HT1080 (cell line): ENCODE results near the gene ISLR. TPM values are rescaled to one million over a fixed set of nuclear protein-coding genes. Genes with fewer than 3 reads are reported as not detected.

Experiments
- DNase-seq: peaks from one replicate; pipeline ENCODE4 v3.0.0-alpha.2; 2015; ENCODE audit warnings: low read depth
- polyA plus RNA-seq, 2 experiments: library from polyadenylated mRNA; depleted of rRNA; stranded (reverse); fragments of >200 nt; gene quantifications; 2 replicates each; pipeline ENCODE4 v1.2.3, GENCODE V29; 2015
- total RNA-seq: library from RNA; depleted of rRNA; stranded (reverse); fragments of >200 nt; shearing (Covaris generic); gene quantifications from 2 replicates; pipeline ENCODE4 v1.2.3, GENCODE V29; 2014; rRNA removed

The ISLR gene, protein sequence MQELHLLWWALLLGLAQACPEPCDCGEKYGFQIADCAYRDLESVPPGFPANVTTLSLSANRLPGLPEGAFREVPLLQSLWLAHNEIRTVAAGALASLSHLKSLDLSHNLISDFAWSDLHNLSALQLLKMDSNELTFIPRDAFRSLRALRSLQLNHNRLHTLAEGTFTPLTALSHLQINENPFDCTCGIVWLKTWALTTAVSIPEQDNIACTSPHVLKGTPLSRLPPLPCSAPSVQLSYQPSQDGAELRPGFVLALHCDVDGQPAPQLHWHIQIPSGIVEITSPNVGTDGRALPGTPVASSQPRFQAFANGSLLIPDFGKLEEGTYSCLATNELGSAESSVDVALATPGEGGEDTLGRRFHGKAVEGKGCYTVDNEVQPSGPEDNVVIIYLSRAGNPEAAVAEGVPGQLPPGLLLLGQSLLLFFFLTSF
- 0.05 TPM in 1 of 2 replicates, not detected in the other for total RNA-seq
- polyA plus RNA-seq (2015; cell fraction: cytosol; rRNA removed), result 0.16 TPM in 1 of 2 replicates, not detected in the other
- 0.14 and 0.37 TPM in 2 replicates for polyA plus RNA-seq (2015; cell fraction: nucleus; rRNA removed)

DNA sequence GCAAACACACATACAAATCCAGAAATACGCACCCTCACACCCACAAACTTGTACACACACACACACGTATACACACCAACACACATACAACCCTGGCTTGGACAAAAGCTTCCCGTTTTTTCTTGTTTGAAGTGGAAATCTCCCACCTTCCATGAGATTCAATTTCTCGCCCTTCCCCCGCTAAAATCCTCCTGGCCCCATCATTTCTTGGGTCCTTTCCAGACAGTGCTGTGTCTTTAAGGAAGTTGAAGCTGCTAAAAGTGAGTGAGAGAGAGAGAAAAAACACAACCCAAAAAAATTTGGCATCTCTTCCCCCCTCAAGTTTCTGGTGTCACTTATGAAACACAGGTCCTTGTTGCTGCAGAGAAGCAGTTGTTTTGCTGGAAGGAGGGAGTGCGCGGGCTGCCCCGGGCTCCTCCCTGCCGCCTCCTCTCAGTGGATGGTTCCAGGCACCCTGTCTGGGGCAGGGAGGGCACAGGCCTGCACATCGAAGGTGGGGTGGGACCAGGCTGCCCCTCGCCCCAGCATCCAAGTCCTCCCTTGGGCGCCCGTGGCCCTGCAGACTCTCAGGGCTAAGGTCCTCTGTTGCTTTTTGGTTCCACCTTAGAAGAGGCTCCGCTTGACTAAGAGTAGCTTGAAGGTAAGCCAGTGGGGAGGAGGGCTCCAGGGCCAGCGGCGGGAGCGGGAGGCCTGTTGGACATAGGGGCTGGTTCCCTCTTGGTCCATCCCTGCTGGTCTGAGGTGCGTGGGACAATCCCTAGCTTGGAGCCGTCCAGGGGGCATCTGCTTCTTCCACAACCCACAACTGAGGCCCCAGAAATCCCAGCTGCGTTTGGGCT, at the start of gene ISLR:
ISLR (plus strand) TSS at position 331 of the 839 bp plus-strand sequence. CDS start 1,149 bp downstream, outside the sequence.
- DNase-seq, result no peak

DNA sequence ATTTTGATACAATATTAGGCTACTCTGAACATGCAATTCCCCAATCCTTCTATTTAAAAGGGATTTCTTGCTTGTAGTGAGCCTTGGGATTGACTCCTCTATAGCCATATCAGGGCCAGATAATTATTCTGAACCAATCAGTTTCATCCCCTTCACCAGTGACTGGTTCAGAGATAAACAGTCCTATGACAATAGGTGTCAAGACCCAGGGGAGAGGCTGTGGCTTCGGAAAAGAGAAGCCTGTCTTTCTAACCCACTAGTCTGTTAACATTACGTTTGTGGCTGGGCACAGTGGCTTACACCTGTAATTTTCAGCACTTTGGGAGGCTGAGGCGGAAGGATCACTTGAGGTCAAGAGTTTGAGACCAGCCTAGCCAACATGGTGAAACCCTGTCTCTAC, 49.3 kb upstream of the ISLR start:
- no peak for DNase-seq

DNA sequence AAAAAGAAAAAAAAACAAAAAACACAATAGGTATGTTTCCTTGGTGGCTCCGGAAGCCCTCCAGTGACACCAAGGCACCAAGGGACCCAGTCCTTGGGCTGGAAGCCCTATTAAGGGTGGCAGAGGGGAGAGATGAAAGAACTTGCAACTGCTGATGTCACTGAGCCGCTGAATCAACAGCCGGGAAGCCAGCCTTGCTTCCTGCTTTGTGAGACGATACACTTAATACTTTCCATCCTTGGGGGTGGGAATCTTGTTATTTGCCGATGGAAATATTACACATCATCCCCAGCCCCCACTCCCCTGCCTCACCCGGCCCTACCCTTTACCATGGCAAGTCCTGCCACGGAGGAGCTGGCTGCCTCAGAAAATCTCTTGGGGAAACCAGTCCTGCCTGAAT, 48.8 kb upstream of the ISLR start:
- DNase-seq, result no peak

- peak; percentile 82 for DNase-seq
Measured at GRCh38 chr15:74127255-74127953, 46.1 kb upstream of the ISLR start.

- no peak for DNase-seq
Measured at GRCh38 chr15:74127954-74128784, 45.3 kb upstream of the ISLR start.

DNA sequence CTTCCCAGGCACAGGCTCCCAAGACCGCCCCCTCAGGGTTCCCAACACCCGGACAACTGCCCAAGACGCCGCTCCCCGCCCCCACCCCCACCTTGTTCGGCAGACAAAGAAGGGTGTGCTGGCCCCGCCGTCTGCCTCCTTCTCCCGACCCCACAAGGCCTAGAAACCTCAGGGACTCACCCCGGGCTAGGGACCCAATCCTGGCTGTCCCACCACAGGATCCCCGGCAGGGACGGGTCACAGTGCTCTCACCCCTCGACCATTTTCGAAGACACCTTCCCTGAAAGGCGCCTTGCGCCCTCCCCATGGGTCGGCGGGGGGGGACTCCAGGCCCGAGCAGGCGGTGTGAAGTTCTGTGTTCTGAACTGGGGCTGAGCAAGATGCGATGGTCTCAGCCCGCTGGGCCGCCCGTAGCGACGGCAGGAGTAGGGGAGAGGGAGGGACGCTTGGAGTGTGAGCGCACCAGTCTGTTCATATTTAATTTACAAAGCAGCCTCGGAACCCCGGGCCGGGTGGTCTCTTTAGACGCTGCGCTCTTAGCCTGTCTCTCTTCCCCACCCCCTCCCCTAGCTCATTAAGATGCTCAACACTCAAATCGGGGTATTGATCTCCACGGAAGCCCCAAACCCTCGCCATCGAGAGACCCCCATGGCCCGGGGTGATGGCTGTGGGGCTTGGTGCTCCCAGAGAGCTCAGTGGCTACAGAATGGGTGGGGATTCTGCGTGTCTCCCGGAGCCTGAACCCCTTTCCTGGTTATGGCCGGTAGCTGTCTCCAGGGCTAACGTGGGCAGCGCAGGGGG, 44.5 kb upstream of the ISLR start:
- DNase-seq, result no peak

GRCh38 chr15:74129586-74130154, 43.8 kb upstream of the ISLR start:
- DNase-seq, result no peak

DNA sequence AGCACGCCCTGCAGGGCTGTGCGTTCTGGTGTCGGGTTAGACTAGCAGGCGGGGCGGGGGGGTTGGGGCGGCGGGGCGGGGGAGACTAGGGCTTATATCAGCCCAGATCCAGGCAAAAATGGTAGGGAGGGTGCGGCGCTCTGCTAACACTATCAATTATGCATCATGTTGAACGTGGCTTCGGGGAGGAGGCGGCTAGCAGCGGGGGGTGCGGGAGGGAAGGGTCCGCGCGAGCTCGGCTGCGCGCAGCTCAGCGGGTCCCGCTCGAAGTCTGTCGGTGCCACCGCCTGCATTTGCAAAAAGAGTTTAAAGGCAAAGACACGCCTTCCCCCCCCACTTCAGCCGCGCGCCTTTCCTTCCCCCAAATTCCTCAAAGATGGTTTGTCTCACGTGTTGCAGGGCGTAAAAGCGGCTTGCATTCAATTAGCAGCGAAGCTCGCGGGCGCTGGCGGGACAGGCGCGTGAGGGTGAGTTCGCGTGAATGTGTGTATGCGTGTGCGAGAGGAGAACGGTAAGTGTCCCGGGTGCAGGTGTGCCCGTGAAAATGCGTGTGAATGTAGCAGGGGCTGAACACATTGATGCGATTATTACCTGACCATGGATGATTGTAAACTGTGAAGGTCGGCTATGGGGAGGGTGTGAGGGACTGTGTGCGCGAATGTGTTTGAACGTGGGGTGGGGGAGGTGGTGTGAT, 43.2 kb upstream of the ISLR start, which contains the start of gene ISLR2:
ISLR2 (plus strand) TSS at position 432 of the 694 bp plus-strand sequence. CDS start 2,169 bp downstream, outside the sequence.
- no peak for DNase-seq

GRCh38 chr15:74130849-74131627, 42.5 kb upstream of the ISLR start:
- no peak for DNase-seq

DNA sequence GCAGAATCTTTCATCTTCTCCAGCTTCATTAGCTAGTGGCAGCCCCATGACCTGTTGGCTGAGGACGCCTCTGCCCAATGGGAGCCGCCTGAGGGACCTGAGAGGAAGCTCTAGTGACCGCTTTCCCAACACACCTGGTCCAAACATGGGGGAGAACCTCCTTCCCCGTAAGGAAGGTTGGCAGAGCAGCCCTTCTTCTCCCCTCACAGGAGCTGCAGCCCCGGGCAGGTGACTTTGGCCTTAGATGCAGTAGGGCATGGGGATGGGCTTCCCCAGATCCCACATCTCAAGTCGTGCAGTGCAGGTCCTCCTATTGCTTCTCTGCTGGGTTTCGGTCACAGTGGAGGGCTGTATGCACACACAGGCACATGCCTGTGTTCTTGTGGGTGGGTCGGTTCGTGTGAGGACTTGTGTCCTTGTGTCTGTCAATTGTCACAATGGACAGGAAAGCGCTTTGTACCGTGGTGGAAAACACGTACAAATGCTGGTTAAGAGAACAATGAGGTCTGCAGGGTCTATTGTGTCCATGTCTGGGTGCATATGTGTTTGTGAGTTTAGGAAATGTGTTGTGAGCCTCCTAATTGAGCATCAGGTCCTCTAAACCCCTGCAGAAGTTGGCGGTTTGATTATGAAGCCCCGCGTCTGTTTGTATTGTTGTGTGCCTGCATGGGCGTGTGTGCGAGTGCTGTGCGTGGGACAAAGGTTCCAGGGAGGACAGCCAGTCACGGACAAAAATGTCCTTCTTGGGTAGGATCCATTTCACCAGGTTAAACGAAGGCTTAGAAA, 41.7 kb upstream of the ISLR start:
- no peak for DNase-seq

DNA sequence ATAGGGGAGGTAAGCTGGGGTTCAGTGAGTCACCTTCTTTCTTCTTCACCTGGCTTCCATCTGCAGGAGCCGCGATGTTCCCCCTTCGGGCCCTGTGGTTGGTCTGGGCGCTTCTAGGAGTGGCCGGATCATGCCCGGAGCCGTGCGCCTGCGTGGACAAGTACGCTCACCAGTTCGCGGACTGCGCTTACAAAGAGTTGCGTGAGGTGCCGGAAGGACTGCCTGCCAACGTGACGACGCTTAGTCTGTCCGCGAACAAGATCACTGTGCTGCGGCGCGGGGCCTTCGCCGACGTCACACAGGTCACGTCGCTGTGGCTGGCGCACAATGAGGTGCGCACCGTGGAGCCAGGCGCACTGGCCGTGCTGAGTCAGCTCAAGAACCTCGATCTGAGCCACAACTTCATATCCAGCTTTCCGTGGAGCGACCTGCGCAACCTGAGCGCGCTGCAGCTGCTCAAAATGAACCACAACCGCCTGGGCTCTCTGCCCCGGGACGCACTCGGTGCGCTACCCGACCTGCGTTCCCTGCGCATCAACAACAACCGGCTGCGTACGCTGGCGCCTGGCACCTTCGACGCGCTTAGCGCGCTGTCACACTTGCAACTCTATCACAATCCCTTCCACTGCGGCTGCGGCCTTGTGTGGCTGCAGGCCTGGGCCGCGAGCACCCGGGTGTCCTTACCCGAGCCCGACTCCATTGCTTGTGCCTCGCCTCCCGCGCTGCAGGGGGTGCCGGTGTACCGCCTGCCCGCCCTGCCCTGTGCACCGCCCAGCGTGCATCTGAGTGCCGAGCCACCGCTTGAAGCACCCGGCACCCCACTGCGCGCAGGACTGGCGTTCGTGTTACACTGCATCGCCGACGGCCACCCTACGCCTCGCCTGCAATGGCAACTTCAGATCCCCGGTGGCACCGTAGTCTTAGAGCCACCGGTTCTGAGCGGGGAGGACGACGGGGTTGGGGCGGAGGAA, 40.5 kb upstream of the ISLR start:
- DNase-seq, result no peak

GRCh38 chr15:74133694-74134386, 39.7 kb upstream of the ISLR start:
- no peak for DNase-seq

DNA sequence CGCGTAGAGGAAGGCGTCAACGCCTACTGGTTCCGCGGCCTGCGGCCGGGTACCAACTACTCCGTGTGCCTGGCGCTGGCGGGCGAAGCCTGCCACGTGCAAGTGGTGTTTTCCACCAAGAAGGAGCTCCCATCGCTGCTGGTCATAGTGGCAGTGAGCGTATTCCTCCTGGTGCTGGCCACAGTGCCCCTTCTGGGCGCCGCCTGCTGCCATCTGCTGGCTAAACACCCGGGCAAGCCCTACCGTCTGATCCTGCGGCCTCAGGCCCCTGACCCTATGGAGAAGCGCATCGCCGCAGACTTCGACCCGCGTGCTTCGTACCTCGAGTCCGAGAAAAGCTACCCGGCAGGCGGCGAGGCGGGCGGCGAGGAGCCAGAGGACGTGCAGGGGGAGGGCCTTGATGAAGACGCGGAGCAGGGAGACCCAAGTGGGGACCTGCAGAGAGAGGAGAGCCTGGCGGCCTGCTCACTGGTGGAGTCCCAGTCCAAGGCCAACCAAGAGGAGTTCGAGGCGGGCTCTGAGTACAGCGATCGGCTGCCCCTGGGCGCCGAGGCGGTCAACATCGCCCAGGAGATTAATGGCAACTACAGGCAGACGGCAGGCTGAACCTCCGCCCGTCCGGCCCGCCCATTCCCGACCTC, 39.0 kb upstream of the ISLR start:
- no peak for DNase-seq

GRCh38 chr15:74135041-74135565, 38.4 kb upstream of the ISLR start:
- DNase-seq, result no peak

DNA sequence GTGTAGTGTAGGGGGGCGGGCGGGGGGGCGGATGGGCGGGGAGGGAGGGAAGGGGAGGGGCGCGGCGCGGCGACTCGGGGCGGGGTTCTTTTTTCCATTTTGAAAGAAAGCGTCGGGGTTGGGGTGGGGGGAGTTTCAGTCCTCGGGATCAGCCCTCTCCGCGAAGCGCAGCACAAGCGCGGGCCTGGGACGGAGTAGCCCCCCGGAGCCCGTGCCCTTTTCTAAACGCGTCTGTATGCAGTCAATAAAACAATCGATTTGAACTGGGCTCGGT, 37.0 kb upstream of the ISLR start:
- DNase-seq, result no peak
